OCI-M2 (cell line): ENCODE measurements around the gene GALNT9.
"Not testable (repeated sequence)": the region's sequence is repeated elsewhere in the genome, so short reads cannot be mapped to it uniquely, and the experiment has no call there.

Experiments
- DNase-seq: peaks from one replicate; lab custom pipeline; 2025; ENCODE audit not compliant: unreplicated experiment; lab: John Stamatoyannopoulos, UW

The GALNT9 gene

GRCh38 chr12:132253698-132254480, 75.5 kb downstream of the GALNT9 start:
- no peak for DNase-seq

GRCh38 chr12:132252981-132253380, 76.4 kb downstream of the GALNT9 start:
- not testable (repeated sequence) for DNase-seq

- no peak for DNase-seq
These were observed 77.5 kb downstream of the GALNT9 start for GRCh38 chr12:132251741-132252490.

- no peak for DNase-seq
These were observed 78.1 kb downstream of the GALNT9 start for GRCh38 chr12:132251310-132251709.

GRCh38 chr12:132250707-132251106, 78.7 kb downstream of the GALNT9 start:
- DNase-seq, result no peak

- no peak for DNase-seq
These were observed 79.5 kb downstream of the GALNT9 start for GRCh38 chr12:132249689-132250478.

GRCh38 chr12:132248453-132249167, 80.8 kb downstream of the GALNT9 start:
- no peak for DNase-seq

GRCh38 chr12:132247718-132248452, 81.5 kb downstream of the GALNT9 start:
- DNase-seq, result no peak

GRCh38 chr12:132246997-132247717, 82.2 kb downstream of the GALNT9 start:
- no peak for DNase-seq

- DNase-seq, result no peak
These were observed 83.8 kb downstream of the GALNT9 start for GRCh38 chr12:132245521-132246101.

- no peak for DNase-seq
These were observed 84.6 kb downstream of the GALNT9 start for GRCh38 chr12:132244724-132245295.

GRCh38 chr12:132243596-132244310, 85.6 kb downstream of the GALNT9 start:
- no peak for DNase-seq

GRCh38 chr12:132243171-132243570, 86.2 kb downstream of the GALNT9 start:
- not testable (repeated sequence) for DNase-seq

- not testable (repeated sequence) for DNase-seq
These were observed 88.8 kb downstream of the GALNT9 start for GRCh38 chr12:132240669-132241007.

- no peak for DNase-seq
These were observed 89.4 kb downstream of the GALNT9 start for GRCh38 chr12:132239796-132240668.

- no peak for DNase-seq
These were observed 90.0 kb downstream of the GALNT9 start for GRCh38 chr12:132239392-132239791.

GRCh38 chr12:132238884-132239283, 90.5 kb downstream of the GALNT9 start:
- no peak for DNase-seq
